ENCODE measurements around the gene LSM14A. TPM values are rescaled to one million over a fixed set of nuclear protein-coding genes. Genes with fewer than 3 reads are reported as not detected.

The LSM14A gene
- total RNA-seq, 1 experiment from 2014 or later: 67.4 TPM

DNA sequence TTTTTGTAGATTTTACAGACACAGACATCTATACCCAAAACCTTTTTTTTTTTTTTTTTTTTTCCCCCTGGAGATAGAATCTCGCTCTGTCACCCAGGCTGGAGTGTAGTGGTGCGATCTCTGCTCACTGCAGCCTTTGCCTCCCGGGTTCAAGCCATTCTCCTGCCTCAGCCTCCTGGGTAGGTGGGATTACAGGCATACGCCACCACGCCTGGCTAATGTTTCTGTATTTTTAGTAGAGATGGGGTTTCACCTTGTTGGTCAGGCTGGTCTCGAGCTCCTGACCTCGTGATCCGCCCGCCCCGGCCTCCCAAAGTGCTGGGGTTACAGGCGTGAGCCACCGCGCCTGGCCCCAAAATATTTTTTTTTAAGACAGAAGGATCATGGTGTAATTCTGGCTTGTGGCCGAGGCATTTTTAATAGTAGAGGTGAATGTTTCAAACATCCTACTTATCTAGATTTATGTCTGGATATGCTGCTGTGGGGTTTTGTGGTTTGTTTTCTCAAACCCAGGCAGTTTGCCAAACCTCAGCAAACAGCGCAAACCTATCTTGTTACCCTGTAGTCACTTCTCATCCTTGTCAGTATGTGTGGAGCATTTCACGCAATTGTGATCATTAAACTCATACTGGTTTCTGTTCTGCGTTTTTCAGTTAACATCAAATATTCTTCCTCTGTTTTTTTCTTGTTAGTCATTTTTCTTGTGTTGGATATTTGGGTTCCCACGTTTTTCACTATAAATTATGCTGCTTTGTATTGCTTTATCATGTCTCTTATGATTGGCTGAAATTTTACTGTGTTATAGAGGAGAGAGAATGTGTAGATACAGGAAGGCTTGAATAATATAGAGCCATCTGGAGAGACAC lies 45.9 kb downstream of the LSM14A start:
- ChIA-PET POLR2A (ENCODE audit: unreplicated experiment) (no interaction called here), CTCF (interaction anchor here (0.7 kb wide), 1 partner anchor 210 kb away, joined by 13 read pairs; no protein-coding TSS in a partner anchor)
- ATAC-seq: peak; percentile 90
- Histone ChIP-seq H3K36me3 (ENCODE audit: low read depth, low read length) (peaks cover 19% of the 10 kb centered on the region; the same call in 1 of the 2 replicates), H3K9ac (ENCODE audit: low read length) (0 out of 2 replicates have a peak overlapping the region, but pooled peaks have one; percentile 9), H3K4me3 (ENCODE audit: low read length) (0 out of 2 replicates have a peak overlapping the region, but pooled peaks have one; percentile 11), H3K9me3 (ENCODE audit: low read length) (no peaks in the 10 kb centered on the region), H3K9me2 (replicated peaks; ENCODE audit: low read length) (no peaks in the 10 kb centered on the region), H3K27ac (ENCODE audit: low read length) (peak overlapping the region; percentile 72), H4K20me1 (ENCODE audit: low read length) (peaks cover 15% of the 10 kb centered on the region; the same call in 1 of the 2 replicates), H3K4me2 (ENCODE audit: low read length) (peak overlapping the region; percentile 78), H3K27me3 (ENCODE audit: low read length) (no peaks in the 10 kb centered on the region), H2AFZ (ENCODE audit: low read length) (no peak overlapping the region), H3F3A (ENCODE audit: low read length, unreplicated experiment) (peaks cover 3% of the 10 kb centered on the region), H3K4me1 (ENCODE audit: insufficient read depth, low read length) (peaks cover 16% of the 10 kb centered on the region), H3K79me2 (ENCODE audit: low read length) (0 out of 2 replicates have a peak, but pooled peaks cover 9% of the 10 kb centered on the region)
- TF ChIP-seq EZH2phosphoT487 (IDR thresholded peaks at IDR 0.05; ENCODE audit: borderline replicate concordance, low read length) (no peak), EZH2 (IDR thresholded peaks at IDR 0.05; ENCODE audit: low read length, unreplicated experiment) (no peak)
- TF ChIP-seq, protein P1, sequence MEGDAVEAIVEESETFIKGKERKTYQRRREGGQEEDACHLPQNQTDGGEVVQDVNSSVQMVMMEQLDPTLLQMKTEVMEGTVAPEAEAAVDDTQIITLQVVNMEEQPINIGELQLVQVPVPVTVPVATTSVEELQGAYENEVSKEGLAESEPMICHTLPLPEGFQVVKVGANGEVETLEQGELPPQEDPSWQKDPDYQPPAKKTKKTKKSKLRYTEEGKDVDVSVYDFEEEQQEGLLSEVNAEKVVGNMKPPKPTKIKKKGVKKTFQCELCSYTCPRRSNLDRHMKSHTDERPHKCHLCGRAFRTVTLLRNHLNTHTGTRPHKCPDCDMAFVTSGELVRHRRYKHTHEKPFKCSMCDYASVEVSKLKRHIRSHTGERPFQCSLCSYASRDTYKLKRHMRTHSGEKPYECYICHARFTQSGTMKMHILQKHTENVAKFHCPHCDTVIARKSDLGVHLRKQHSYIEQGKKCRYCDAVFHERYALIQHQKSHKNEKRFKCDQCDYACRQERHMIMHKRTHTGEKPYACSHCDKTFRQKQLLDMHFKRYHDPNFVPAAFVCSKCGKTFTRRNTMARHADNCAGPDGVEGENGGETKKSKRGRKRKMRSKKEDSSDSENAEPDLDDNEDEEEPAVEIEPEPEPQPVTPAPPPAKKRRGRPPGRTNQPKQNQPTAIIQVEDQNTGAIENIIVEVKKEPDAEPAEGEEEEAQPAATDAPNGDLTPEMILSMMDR (conservative IDR thresholded peaks at IDR 0.05; ENCODE audit: low read depth, low read length): no peak
- peak; percentile 96 for DNase-seq
- BruUV-seq (replicated peaks): no TSS peak
- intact Hi-C loops (cut with micrococcal nuclease): loop anchor here (2.0 kb wide), 1 partner anchor 45 kb away; the partner anchor contains the start of gene LSM14A

DNA sequence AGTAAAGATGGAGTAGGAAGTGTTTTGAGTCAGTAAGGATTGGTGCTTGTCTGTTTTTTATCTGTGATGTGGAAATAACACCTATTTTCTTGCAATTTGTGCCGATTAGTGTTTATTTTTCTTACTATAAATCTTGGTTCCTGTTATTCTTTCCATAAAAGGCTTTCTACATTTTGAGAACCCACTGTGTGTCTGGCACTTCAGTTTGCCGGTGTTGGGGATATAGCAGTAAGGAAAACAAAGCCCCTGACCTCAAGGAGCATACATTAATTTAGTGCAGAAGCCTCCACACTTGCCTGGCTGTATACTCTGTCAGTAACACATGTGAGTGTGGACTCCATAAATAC lies 46.5 kb downstream of the LSM14A start:
- BruUV-seq (replicated peaks): no TSS peak
- H3K27ac ChIP-seq (ENCODE audit: low read length): peak overlapping the region; percentile 64
- peaks cover 24% of the 10 kb centered on the region for H3K36me3 ChIP-seq (ENCODE audit: low read depth, low read length)
- H3K9me3 ChIP-seq (ENCODE audit: low read length): no peaks in the 10 kb centered on the region
- TF ChIP-seq EZH2phosphoT487 (IDR thresholded peaks at IDR 0.05; ENCODE audit: borderline replicate concordance, low read length): no peak
- no peak for TF ChIP-seq EZH2 (IDR thresholded peaks at IDR 0.05; ENCODE audit: low read length, unreplicated experiment)
- TF ChIP-seq, protein P1 (conservative IDR thresholded peaks at IDR 0.05; ENCODE audit: low read depth, low read length): no peak
- intact Hi-C loops (cut with micrococcal nuclease): loop anchor here (2.0 kb wide), 1 partner anchor 46 kb away; the partner anchor contains the start of gene LSM14A
- H3F3A ChIP-seq (ENCODE audit: low read length, unreplicated experiment): peaks cover 3% of the 10 kb centered on the region
- 0 out of 2 replicates have a peak overlapping the region, but pooled peaks have one; percentile 9 for H3K9ac ChIP-seq (ENCODE audit: low read length)
- peak overlapping the region; percentile 78 for H3K4me2 ChIP-seq (ENCODE audit: low read length)
- H3K79me2 ChIP-seq (ENCODE audit: low read length): 0 out of 2 replicates have a peak, but pooled peaks cover 9% of the 10 kb centered on the region
- no peak for DNase-seq
- peaks cover 16% of the 10 kb centered on the region for H3K4me1 ChIP-seq (ENCODE audit: insufficient read depth, low read length)
- no peaks in the 10 kb centered on the region for H3K27me3 ChIP-seq (ENCODE audit: low read length)
- ChIA-PET CTCF (no interaction called here), POLR2A (ENCODE audit: unreplicated experiment) (no interaction called here)
- H4K20me1 ChIP-seq (ENCODE audit: low read length): peaks cover 15% of the 10 kb centered on the region; the same call in 1 of the 2 replicates
- H3K9me2 ChIP-seq (replicated peaks; ENCODE audit: low read length): no peaks in the 10 kb centered on the region
- 0 out of 2 replicates have a peak overlapping the region, but pooled peaks have one; percentile 11 for H3K4me3 ChIP-seq (ENCODE audit: low read length)
- ATAC-seq: no peak
- no peak overlapping the region for H2AFZ ChIP-seq (ENCODE audit: low read length)

All from PC-3 (cell line).